ENCODE measurements around the gene HSD11B1. TPM values are rescaled to one million over a fixed set of nuclear protein-coding genes. Genes with fewer than 3 reads are reported as not detected.
A peak's percentile ranks its signal among the peaks of the same experiment; 100 is the strongest.
"Not testable (repeated sequence)": the region's sequence is repeated elsewhere in the genome, so short reads cannot be mapped to it uniquely, and the experiment has no call there.

HSD11B1 gene
- total RNA-seq, 2 experiments from 2014 or later, result 1.5 TPM

GRCh38 chr1:209696673-209697072 lies 8.0 kb upstream of the HSD11B1 start:
- Mint-ChIP-seq H3K4me1 (peaks cover 34% of the 10 kb centered on the region), H3K9me3 (peaks cover 3% of the 10 kb centered on the region)
- POLR2A ChIA-PET, result no interaction called here

GRCh38 chr1:209697126-209697525 lies 7.5 kb upstream of the HSD11B1 start:
- Mint-ChIP-seq H3K4me3 (no peak overlapping the region), H3K27ac (no peak overlapping the region), H3K9me3 (peaks cover 3% of the 10 kb centered on the region), H3K27me3 (peaks cover 3% of the 10 kb centered on the region), H3K4me1 (peaks cover 32% of the 10 kb centered on the region), H3K36me3 (ENCODE audit: low read depth) (no peaks in the 10 kb centered on the region)
- DNase-seq, result no peak
- ChIA-PET POLR2A (no interaction called here), CTCF (interaction anchor here (0.8 to 1.5 kb wide), 2 partner anchors 37 to 39 kb away, joined by 3 read pairs; no protein-coding TSS in a partner anchor)

More at GRCh38 chr1:209696673-209697072, 8.0 kb upstream of the HSD11B1 start:
- no peak for DNase-seq
- Mint-ChIP-seq H3K27ac (no peak overlapping the region), H3K27me3 (peaks cover 1% of the 10 kb centered on the region), H3K36me3 (ENCODE audit: low read depth) (no peaks in the 10 kb centered on the region), H3K4me3 (no peak overlapping the region)
- CTCF ChIA-PET, result interaction anchor here (1.5 kb wide), 1 partner anchor 38 kb away, joined by 3 read pairs; no protein-coding TSS in a partner anchor

GRCh38 chr1:209700686-209701085 lies 4.0 kb upstream of the HSD11B1 start:
- H3K4me1 Mint-ChIP-seq, result peaks cover 24% of the 10 kb centered on the region
- H3K27ac Mint-ChIP-seq, result not testable (repeated sequence)

GRCh38 chr1:209702832-209703231 lies 1.8 kb upstream of the HSD11B1 start:
- no peak for DNase-seq
- Mint-ChIP-seq H3K4me3 (no peak overlapping the region), H3K27ac (no peak overlapping the region), H3K9me3 (peaks cover 3% of the 10 kb centered on the region), H3K4me1 (peaks cover 9% of the 10 kb centered on the region), H3K36me3 (ENCODE audit: low read depth) (no peaks in the 10 kb centered on the region), H3K27me3 (peaks cover 3% of the 10 kb centered on the region)
- ChIA-PET CTCF (interaction anchor here (1.5 kb wide), 1 partner anchor 10 kb away, joined by 3 read pairs; no protein-coding TSS in a partner anchor), POLR2A (no interaction called here)

More at GRCh38 chr1:209700686-209701085, 4.0 kb upstream of the HSD11B1 start:
- POLR2A ChIA-PET; H3K9me3 Mint-ChIP-seq; H3K36me3 Mint-ChIP-seq (ENCODE audit: low read depth); H3K4me3 Mint-ChIP-seq; H3K27me3 Mint-ChIP-seq; DNase-seq: not testable (repeated sequence)
- CTCF ChIA-PET, result interaction anchor here (0.9 kb wide), 1 partner anchor 21 kb away, joined by 5 read pairs; no protein-coding TSS in a partner anchor

GRCh38 chr1:209703834-209704504 lies 677 bp upstream of the HSD11B1 start:
- H3K27ac Mint-ChIP-seq, result no peak overlapping the region
- H3K4me1 Mint-ChIP-seq, result peaks cover 9% of the 10 kb centered on the region
- peaks cover 3% of the 10 kb centered on the region for H3K27me3 Mint-ChIP-seq
- H3K36me3 Mint-ChIP-seq (ENCODE audit: low read depth), result no peaks in the 10 kb centered on the region
- no peak overlapping the region for H3K4me3 Mint-ChIP-seq
- DNase-seq, result no peak
- CTCF ChIA-PET, result interaction anchor here (0.8 to 1.2 kb wide), 4 partner anchors 15 to 127 kb away, joined by 3 to 5 read pairs (median 3); no protein-coding TSS in a partner anchor
- H3K9me3 Mint-ChIP-seq, result peaks cover 3% of the 10 kb centered on the region
- POLR2A ChIA-PET, result interaction anchor here (0.7 kb wide), 1 partner anchor 43 kb away, joined by 3 read pairs; no protein-coding TSS in a partner anchor

GRCh38 chr1:209705033-209705598 lies 470 bp downstream of the HSD11B1 start:
- DNase-seq, result no peak
- Mint-ChIP-seq H3K9me3 (peaks cover 3% of the 10 kb centered on the region), H3K27me3 (peaks cover 3% of the 10 kb centered on the region), H3K4me3 (no peak overlapping the region), H3K27ac (no peak overlapping the region), H3K36me3 (ENCODE audit: low read depth) (no peaks in the 10 kb centered on the region), H3K4me1 (peaks cover 13% of the 10 kb centered on the region)
- CTCF ChIA-PET, result interaction anchor here (1.0 to 1.2 kb wide), 4 partner anchors 11 to 30 kb away, joined by 3 read pairs; no protein-coding TSS in a partner anchor
- POLR2A ChIA-PET, result no interaction called here

GRCh38 chr1:209706622-209707021 lies 2.0 kb downstream of the HSD11B1 start:
- ChIA-PET CTCF (interaction anchor here (0.6 to 0.9 kb wide), 3 partner anchors 15 to 1970 kb away, joined by 3 to 6 read pairs (median 4); no protein-coding TSS in a partner anchor), POLR2A (no interaction called here)
- Mint-ChIP-seq H3K27ac (no peak overlapping the region), H3K4me3 (no peak overlapping the region), H3K9me3 (no peaks in the 10 kb centered on the region), H3K4me1 (peaks cover 19% of the 10 kb centered on the region), H3K27me3 (peaks cover 2% of the 10 kb centered on the region), H3K36me3 (ENCODE audit: low read depth) (no peaks in the 10 kb centered on the region)
- DNase-seq, result no peak

- no peak overlapping the region for H3K4me3 Mint-ChIP-seq
- ChIA-PET CTCF (interaction anchor here (0.7 to 1.4 kb wide), 3 partner anchors 15 to 615 kb away, joined by 3 to 6 read pairs (median 3); no protein-coding TSS in a partner anchor), POLR2A (no interaction called here)
- H3K4me1 Mint-ChIP-seq, result peaks cover 19% of the 10 kb centered on the region
- H3K27me3 Mint-ChIP-seq, result no peaks in the 10 kb centered on the region
- no peak for DNase-seq
- H3K36me3 Mint-ChIP-seq (ENCODE audit: low read depth), result no peaks in the 10 kb centered on the region
- H3K27ac Mint-ChIP-seq, result no peak overlapping the region
- H3K9me3 Mint-ChIP-seq, result no peaks in the 10 kb centered on the region
These were observed 2.7 kb downstream of the HSD11B1 start for GRCh38 chr1:209707308-209707707.

- CTCF ChIA-PET, result interaction anchor here (0.7 to 1.4 kb wide), 2 partner anchors 16 to 37 kb away, joined by 3 read pairs; no protein-coding TSS in a partner anchor
- Mint-ChIP-seq H3K4me1 (peaks cover 19% of the 10 kb centered on the region), H3K27ac (no peak overlapping the region), H3K36me3 (ENCODE audit: low read depth) (no peaks in the 10 kb centered on the region), H3K27me3 (no peaks in the 10 kb centered on the region), H3K9me3 (no peaks in the 10 kb centered on the region), H3K4me3 (no peak overlapping the region)
- POLR2A ChIA-PET, result no interaction called here
- DNase-seq, result no peak
These were observed 3.7 kb downstream of the HSD11B1 start for GRCh38 chr1:209708297-209708696.

GRCh38 chr1:209710093-209710492 lies 5.4 kb downstream of the HSD11B1 start:
- POLR2A ChIA-PET, result no interaction called here
- peak overlapping the region; percentile 0 for H3K27ac Mint-ChIP-seq
- no peaks in the 10 kb centered on the region for H3K36me3 Mint-ChIP-seq (ENCODE audit: low read depth)
- no peak for DNase-seq
- peaks cover 12% of the 10 kb centered on the region for H3K4me1 Mint-ChIP-seq
- no peaks in the 10 kb centered on the region for H3K27me3 Mint-ChIP-seq
- H3K9me3 Mint-ChIP-seq, result no peaks in the 10 kb centered on the region
- CTCF ChIA-PET, result no interaction called here
- H3K4me3 Mint-ChIP-seq, result no peak overlapping the region

GRCh38 chr1:209710847-209711246 lies 6.2 kb downstream of the HSD11B1 start:
- H3K27ac Mint-ChIP-seq, result no peak overlapping the region
- ChIA-PET POLR2A (no interaction called here), CTCF (interaction anchor here (0.8 to 1.6 kb wide), 2 partner anchors 17 to 37 kb away, joined by 3 to 6 read pairs; no protein-coding TSS in a partner anchor)
- no peak for DNase-seq
- H3K4me3 Mint-ChIP-seq, result no peak overlapping the region
- no peaks in the 10 kb centered on the region for H3K36me3 Mint-ChIP-seq (ENCODE audit: low read depth)
- H3K4me1 Mint-ChIP-seq, result peaks cover 17% of the 10 kb centered on the region
- H3K9me3 Mint-ChIP-seq, result no peaks in the 10 kb centered on the region
- no peaks in the 10 kb centered on the region for H3K27me3 Mint-ChIP-seq

GRCh38 chr1:209714338-209714737 lies 9.7 kb downstream of the HSD11B1 start:
- DNase-seq, result no peak
- CTCF ChIA-PET, result no interaction called here
- Mint-ChIP-seq H3K9me3 (no peaks in the 10 kb centered on the region), H3K27me3 (no peaks in the 10 kb centered on the region), H3K36me3 (ENCODE audit: low read depth) (no peaks in the 10 kb centered on the region), H3K4me3 (no peak overlapping the region), H3K27ac (no peak overlapping the region), H3K4me1 (peaks cover 21% of the 10 kb centered on the region)
- POLR2A ChIA-PET, result no interaction called here

GRCh38 chr1:209715314-209715713 lies 10.7 kb downstream of the HSD11B1 start:
- H3K9me3 Mint-ChIP-seq, result peaks cover under 1% of the 10 kb centered on the region
- peaks cover 16% of the 10 kb centered on the region for H3K4me1 Mint-ChIP-seq
- DNase-seq, result no peak
- no peaks in the 10 kb centered on the region for H3K36me3 Mint-ChIP-seq (ENCODE audit: low read depth)
- H3K4me3 Mint-ChIP-seq, result no peak overlapping the region
- H3K27ac Mint-ChIP-seq, result no peak overlapping the region
- ChIA-PET POLR2A (no interaction called here), CTCF (no interaction called here)
- H3K27me3 Mint-ChIP-seq, result no peaks in the 10 kb centered on the region
